Prostate gland (tissue), 2 donors: ENCODE data around the gene NISCH.

Source experiments
- POLR2A ChIP-seq: fragments of 450-650 bp; IDR thresholded peaks from one replicate; pipeline ENCODE4 v1.6.1; 2016; ENCODE audit warnings: antibody characterized with exemption, mild to moderate bottlenecking
- TF ChIP-seq, protein P1 (sequence below), 4 experiments: fragments of 200-600 bp in 2 of 4; fragments of 450-650 bp in 2 of 4; sonication (generic) in 2 of 4; IDR thresholded peaks; 1 replicate in 3 of 4; 2 replicates in 1 of 4; pipeline ENCODE4 v1.5.1; 2016 to 2019; ENCODE audit warnings: antibody characterized with exemption in 4 of 4, mild to moderate bottlenecking in 2 of 4, moderate library complexity in 2 of 4

DNA sequence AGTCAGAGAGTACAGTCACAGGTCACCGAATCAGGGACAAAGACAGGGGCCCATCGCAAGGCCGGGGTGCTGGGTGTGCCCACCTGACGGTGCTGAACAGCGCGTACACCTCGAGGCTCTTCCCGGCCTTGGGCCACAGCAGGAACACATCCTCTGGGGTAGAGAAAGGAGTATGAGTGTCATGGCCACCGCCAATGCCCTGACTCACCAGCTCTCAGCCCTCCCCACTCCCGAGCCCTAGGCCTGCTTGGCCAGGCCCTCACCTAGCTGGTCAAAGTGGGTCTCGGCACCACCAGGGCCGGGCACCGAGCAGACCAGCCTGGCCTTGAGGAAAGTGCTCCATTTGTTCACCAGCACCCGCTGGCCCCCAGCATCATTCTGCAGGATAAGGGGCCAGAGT is 14.7 kb upstream of the NISCH start:
- TF ChIP-seq, protein P1, sequence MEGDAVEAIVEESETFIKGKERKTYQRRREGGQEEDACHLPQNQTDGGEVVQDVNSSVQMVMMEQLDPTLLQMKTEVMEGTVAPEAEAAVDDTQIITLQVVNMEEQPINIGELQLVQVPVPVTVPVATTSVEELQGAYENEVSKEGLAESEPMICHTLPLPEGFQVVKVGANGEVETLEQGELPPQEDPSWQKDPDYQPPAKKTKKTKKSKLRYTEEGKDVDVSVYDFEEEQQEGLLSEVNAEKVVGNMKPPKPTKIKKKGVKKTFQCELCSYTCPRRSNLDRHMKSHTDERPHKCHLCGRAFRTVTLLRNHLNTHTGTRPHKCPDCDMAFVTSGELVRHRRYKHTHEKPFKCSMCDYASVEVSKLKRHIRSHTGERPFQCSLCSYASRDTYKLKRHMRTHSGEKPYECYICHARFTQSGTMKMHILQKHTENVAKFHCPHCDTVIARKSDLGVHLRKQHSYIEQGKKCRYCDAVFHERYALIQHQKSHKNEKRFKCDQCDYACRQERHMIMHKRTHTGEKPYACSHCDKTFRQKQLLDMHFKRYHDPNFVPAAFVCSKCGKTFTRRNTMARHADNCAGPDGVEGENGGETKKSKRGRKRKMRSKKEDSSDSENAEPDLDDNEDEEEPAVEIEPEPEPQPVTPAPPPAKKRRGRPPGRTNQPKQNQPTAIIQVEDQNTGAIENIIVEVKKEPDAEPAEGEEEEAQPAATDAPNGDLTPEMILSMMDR (IDR thresholded peaks at IDR 0.05), result no peak
- no peak for TF ChIP-seq POLR2A
